ENCODE results near the gene DPP6. TPM values are rescaled to one million over a fixed set of nuclear protein-coding genes. Genes with fewer than 3 reads are reported as not detected.

Gene DPP6
- total and polyA plus RNA-seq, 8 donors: 0.29 to 1.2 (median 0.57) TPM

GRCh38 chr7:154610903-154611302, 558.7 kb downstream of the DPP6 start:
- H3K4me3 ChIP-seq: no peak overlapping the region
- intact Hi-C loops (cut with DNase I): no loop called here
- TF ChIP-seq CTCF (IDR thresholded peaks at IDR 0.05): no peak
- ATAC-seq (no peak), DNase-seq (no peak)
- H3K27me3 ChIP-seq: no peaks in the 10 kb centered on the region
- H3K36me3 ChIP-seq: no peaks in the 10 kb centered on the region
- peaks cover 0 to 5% of the 10 kb centered on the region in 2 donors for H3K9me3 ChIP-seq
- no peak overlapping the region for H3K27ac ChIP-seq
- no peaks in the 10 kb centered on the region for H3K4me1 ChIP-seq

- DNase-seq: no peak
- ATAC-seq: no peak
- TF ChIP-seq CTCF (IDR thresholded peaks at IDR 0.05): no peak
- H3K36me3 ChIP-seq: no peaks in the 10 kb centered on the region
- peaks cover 0 to 5% of the 10 kb centered on the region in 2 donors for H3K9me3 ChIP-seq
- H3K4me1 ChIP-seq: no peaks in the 10 kb centered on the region
- no peak overlapping the region for H3K4me3 ChIP-seq
- no peak overlapping the region for H3K27ac ChIP-seq
- H3K27me3 ChIP-seq: no peaks in the 10 kb centered on the region
- intact Hi-C loops (cut with DNase I): no loop called here
Measured at GRCh38 chr7:154613811-154614210, 561.6 kb downstream of the DPP6 start.

- ATAC-seq (no peak), DNase-seq (no peak)
- Histone ChIP-seq H3K27ac (no peak overlapping the region), H3K9me3 (no peaks in the 10 kb centered on the region), H3K4me3 (no peak overlapping the region), H3K36me3 (no peaks in the 10 kb centered on the region), H3K4me1 (no peaks in the 10 kb centered on the region), H3K27me3 (no peaks in the 10 kb centered on the region)
- TF ChIP-seq CTCF (IDR thresholded peaks at IDR 0.05): no peak
- intact Hi-C loops (cut with DNase I): no loop called here
Measured at GRCh38 chr7:154620141-154620755, 568.0 kb downstream of the DPP6 start.

- Histone ChIP-seq H3K4me1 (no peaks in the 10 kb centered on the region), H3K27ac (no peak overlapping the region), H3K27me3 (no peaks in the 10 kb centered on the region), H3K36me3 (no peaks in the 10 kb centered on the region), H3K4me3 (no peak overlapping the region), H3K9me3 (no peaks in the 10 kb centered on the region)
- ATAC-seq (no peak), DNase-seq (no peak)
- no peak for TF ChIP-seq CTCF (IDR thresholded peaks at IDR 0.05)
- intact Hi-C loops (cut with DNase I): no loop called here
Measured at GRCh38 chr7:154623399-154623798, 571.2 kb downstream of the DPP6 start.

- ATAC-seq (no peak), DNase-seq (no peak)
- H3K4me3 ChIP-seq: no peak overlapping the region
- H3K27ac ChIP-seq: no peak overlapping the region
- H3K36me3 ChIP-seq: no peaks in the 10 kb centered on the region
- TF ChIP-seq CTCF (IDR thresholded peaks at IDR 0.05): no peak
- no peaks in the 10 kb centered on the region for H3K4me1 ChIP-seq
- H3K9me3 ChIP-seq: no peaks in the 10 kb centered on the region
- H3K27me3 ChIP-seq: no peaks in the 10 kb centered on the region
- intact Hi-C loops (cut with DNase I): no loop called here
Measured at GRCh38 chr7:154627646-154628290, 575.6 kb downstream of the DPP6 start.

Measured in left lung (tissue), 10 donors.